ENCODE measurements around the gene HDHD5. TPM values are rescaled to one million over a fixed set of nuclear protein-coding genes. Genes with fewer than 3 reads are reported as not detected.

HDHD5 gene
- total RNA-seq, 1 donor from 2014 or later = 31.7 TPM

DNA sequence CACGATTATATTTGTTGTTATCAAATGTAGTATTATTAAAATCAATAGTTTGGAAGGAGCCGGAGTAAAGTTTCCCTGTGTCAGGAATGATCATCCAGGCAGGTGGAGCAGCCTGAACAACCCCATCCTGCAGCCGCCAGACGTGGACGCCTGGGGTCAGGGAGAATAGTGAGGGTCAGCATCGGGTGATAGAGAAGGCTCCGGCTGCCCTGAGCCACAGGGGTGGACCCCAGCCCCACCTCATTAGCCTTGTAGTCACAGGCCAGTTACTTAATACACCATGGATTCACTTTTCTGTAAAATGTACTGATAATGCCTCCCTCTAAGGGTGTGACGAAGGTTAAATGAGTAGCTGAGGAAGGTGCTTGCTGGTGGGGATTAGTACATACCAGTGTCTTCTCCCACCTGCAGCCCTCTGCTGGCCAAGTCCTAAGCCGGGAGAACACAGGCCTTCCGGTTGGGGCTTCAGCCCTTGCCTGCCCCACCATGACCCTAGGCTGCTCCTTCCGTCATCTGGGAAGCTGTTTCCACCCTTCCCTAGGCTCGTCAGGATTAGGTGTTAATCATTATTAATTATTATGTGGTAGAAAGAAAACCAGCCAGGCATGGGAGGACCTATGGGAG, 52.8 kb downstream of the HDHD5 start:
- no peak for DNase-seq (ENCODE audit: low spot score)

GRCh38 chr22:17105143-17106129, 53.6 kb downstream of the HDHD5 start:
- DNase-seq (ENCODE audit: low spot score) = no peak

- no peak for DNase-seq (ENCODE audit: low spot score)
Observed at GRCh38 chr22:17104336-17104935, 54.6 kb downstream of the HDHD5 start.

DNA sequence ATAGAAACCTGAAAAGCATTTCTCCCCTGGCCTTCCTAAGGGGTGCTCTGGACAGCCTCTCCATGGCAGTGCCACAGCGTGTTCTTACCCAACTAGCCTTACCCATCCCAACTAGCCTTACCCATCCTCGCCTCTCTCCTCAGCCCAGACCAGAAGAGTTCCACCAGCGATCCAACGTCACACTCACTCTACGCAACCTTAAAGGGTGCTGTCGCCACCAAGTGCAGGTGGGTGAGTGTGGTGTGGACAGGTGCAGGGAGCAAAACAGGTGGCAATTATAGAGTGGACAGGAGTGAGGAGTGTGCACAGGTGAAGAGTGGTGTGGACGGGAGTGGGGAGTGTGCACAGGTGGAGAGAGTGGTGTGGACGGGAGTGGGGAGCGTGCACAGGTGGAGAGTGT, 55.7 kb downstream of the HDHD5 start:
- no peak for DNase-seq (ENCODE audit: low spot score)

DNA sequence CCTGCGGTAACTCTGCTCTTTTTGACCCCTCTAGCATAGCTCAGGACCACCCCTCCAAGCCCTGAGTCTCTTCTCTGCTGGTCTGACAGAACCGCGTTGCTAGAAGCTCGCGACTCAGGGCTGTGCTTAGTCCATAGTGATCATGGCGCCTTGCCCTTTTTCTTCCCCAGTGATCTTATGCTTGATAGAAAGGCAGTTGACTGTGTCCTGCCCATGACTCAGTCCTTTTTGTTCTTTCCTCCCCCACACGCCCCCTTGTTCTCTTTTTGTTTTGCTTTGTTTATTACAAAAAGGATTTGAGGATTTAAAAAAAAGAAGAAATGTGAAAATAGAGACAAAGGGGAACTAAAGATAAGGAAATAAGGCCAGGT, 56.8 kb downstream of the HDHD5 start:
- no peak for DNase-seq (ENCODE audit: low spot score)

DNA sequence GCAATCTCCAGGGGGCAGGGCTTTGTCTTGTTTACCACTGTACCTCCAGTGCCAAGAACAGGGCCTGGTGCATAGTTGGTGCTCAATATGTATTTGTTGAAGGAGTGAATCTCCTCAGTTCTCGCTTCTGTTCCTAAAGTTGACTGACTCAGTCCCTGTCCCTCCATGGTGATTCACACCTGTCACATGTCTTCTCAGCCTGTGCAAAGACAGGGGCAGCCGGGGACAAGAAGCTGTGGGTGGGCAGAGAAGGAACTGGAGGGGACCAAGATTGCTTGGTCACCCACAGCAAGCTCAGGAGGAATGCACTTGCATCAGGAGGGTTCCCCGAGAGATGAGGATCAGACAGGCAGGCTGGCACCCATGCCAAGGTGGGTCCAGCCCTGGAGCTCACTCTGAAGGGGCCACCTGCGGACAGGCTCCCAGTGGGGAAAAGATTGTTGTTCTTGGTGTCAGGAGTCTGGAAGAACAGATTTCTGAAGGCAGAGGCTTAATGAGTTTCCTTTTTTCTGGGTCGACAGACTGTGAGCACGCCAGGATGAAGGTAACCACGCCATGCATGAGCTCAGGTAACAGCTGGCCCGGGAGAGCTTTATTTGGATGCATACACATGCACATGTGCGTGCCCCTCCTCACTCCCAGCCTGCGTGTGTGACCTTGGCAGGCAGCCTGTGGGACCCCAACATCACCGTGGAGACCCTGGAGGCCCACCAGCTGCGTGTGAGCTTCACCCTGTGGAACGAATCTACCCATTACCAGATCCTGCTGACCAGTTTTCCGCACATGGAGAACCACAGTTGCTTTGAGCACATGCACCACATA, 57.4 kb downstream of the HDHD5 start:
- DNase-seq (ENCODE audit: low spot score) = no peak

DNA sequence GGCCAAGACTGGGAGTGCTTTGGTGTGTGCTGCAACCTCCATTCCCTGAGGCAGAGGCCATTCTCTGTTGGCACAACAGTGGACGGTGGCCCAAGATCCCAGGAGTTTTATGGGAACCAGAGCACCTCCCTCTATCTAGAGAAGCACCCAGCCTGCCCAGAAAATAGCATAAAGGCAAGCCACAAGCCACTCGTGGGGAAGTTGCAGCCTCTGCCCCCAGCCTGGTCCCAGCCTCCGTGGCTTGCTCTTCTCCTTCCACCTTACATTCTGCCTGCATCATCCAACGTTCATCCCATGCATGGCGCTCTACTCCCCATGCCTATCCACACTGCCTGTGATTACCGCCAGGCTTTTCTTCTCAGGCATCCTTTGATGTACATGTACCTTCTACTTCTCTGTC, 58.5 kb downstream of the HDHD5 start:
- DNase-seq (ENCODE audit: low spot score) = no peak

DNA sequence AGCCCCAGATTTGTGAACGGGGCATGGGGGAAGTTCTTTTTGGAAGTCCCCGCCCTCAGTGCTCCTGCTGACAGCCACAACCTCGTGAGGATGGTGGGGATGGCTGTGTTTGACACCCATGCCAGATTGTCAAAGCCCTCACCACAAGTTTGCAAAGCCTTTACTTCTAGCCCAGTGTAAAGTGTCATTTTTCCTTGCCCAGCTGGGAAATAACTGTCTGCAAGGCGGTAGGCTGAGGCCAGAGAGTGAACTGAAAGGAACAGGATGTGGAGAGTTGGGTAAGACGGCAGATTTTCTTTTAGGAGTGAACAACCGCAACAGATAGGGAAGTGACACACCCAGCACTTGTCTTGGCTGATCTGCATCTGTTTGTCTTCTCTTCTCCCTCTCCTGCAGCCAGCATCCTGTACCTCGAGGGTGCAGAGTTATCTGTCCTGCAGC, 60.7 kb downstream of the HDHD5 start:
- no peak for DNase-seq (ENCODE audit: low spot score)

GRCh38 chr22:17097701-17098100, 61.4 kb downstream of the HDHD5 start:
- no peak for DNase-seq (ENCODE audit: low spot score)

- DNase-seq (ENCODE audit: low spot score) = no peak
Observed at GRCh38 chr22:17097062-17097461, 62.0 kb downstream of the HDHD5 start.

GRCh38 chr22:17096071-17096470, 63.0 kb downstream of the HDHD5 start:
- no peak for DNase-seq (ENCODE audit: low spot score)

GRCh38 chr22:17095538-17095937, 63.5 kb downstream of the HDHD5 start:
- DNase-seq (ENCODE audit: low spot score) = no peak

DNA sequence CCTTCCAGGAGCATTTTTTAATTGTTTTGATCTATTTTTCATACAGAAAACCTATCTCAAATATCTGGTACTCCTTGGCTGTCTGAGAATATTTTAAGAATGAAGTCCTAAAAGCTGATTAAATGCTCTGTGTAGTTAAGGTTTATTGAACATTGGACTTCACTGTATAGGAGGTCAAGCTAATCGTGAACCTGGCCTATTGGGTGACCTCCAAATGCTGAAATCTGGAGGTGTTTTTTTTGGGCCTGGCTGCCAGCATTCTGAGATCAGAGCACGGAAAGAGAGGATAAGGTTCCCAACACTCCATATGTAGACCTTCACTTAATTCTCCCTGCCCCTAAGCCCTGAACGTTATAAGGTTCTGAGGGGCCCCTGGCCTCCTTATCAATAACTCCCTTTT, 66.0 kb downstream of the HDHD5 start:
- DNase-seq (ENCODE audit: low spot score) = no peak

- DNase-seq (ENCODE audit: low spot score) = no peak
Observed at GRCh38 chr22:17091851-17092250, 67.2 kb downstream of the HDHD5 start.

GRCh38 chr22:17090550-17090949, 68.5 kb downstream of the HDHD5 start:
- DNase-seq (ENCODE audit: low spot score) = no peak

Other genes with a start within 250 kb of the HDHD5 start
- not detected for gene GAB4, start 151.1 kb downstream of the HDHD5 start, total RNA-seq
- gene IL17RA, start 74.3 kb downstream of the HDHD5 start, total RNA-seq = 27.2 TPM
- 1.7 TPM for gene TMEM121B, start 37.9 kb downstream of the HDHD5 start, total RNA-seq
- 54.4 TPM for gene ADA2, start 60.2 kb upstream of the HDHD5 start, total RNA-seq
- 0.89 TPM for gene CECR2, start 210.2 kb upstream of the HDHD5 start, total RNA-seq